Measurements from ENCODE around the gene KIAA1671. TPM values are rescaled to one million over a fixed set of nuclear protein-coding genes. Genes with fewer than 3 reads are reported as not detected.

The KIAA1671 gene
- total RNA-seq, 4 donors from 2014 or later, result 20.9 to 41.8 (median 28.4) TPM

DNA sequence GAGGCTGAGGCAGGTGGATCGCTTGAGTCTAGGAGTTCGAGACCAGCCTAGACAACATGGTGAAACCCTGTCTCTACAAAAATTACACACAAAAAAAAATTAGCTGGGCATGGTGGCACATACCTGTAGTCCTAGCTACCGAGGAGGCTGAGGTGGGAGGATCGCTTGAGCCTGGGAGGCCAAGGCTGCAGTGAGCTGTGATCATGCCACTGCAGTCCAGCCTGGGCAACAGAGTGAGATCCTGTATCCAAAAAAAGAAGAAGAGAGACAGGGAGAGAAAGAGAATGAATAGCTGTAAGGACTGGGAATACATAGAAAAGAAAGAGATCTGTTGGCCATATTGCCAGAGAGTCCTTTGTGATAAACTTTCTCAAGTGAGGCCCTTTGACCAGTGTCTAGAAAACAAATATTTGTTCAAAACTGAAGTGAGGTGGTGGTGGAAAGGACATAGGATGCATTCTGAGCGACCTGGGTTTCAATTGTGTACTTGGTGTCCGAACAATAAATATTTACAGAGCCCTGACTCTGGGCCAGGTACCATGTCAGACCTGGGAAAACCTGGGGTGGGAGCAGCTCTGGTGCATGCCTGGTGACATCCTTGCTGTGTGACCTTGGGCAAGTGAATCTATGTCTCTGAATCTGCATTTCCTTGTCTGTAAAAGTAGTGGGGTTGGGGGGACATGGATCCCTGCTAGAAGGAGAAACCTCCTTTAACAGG, 157.5 kb downstream of the KIAA1671 start:
- Histone ChIP-seq H3K4me3 (no peak overlapping the region), H3K9me3 (peaks cover 0 to 8% (median 0%) of the 10 kb centered on the region in 3 donors), H3K36me3 (peaks cover 0 to 7% of the 10 kb centered on the region in 2 donors), H3K4me1 (peaks cover 0 to 53% (median 26%) of the 10 kb centered on the region in 3 donors), H3K27ac (peak overlapping the region in 2 of 4 donors; percentile 83 to 84), H3K27me3 (no peaks in the 10 kb centered on the region)
- no peak for TF ChIP-seq POLR2A (IDR thresholded peaks at IDR 0.05)
- no peak for ATAC-seq
- WGBS, 2 donors (ENCODE audit: low coverage in 1 of 2), result 87 to 93% methylated on average over 3 to 5 of the region's 6 CpGs

GRCh38 chr22:25110596-25110845, 158.0 kb downstream of the KIAA1671 start:
- TF ChIP-seq, protein P1, sequence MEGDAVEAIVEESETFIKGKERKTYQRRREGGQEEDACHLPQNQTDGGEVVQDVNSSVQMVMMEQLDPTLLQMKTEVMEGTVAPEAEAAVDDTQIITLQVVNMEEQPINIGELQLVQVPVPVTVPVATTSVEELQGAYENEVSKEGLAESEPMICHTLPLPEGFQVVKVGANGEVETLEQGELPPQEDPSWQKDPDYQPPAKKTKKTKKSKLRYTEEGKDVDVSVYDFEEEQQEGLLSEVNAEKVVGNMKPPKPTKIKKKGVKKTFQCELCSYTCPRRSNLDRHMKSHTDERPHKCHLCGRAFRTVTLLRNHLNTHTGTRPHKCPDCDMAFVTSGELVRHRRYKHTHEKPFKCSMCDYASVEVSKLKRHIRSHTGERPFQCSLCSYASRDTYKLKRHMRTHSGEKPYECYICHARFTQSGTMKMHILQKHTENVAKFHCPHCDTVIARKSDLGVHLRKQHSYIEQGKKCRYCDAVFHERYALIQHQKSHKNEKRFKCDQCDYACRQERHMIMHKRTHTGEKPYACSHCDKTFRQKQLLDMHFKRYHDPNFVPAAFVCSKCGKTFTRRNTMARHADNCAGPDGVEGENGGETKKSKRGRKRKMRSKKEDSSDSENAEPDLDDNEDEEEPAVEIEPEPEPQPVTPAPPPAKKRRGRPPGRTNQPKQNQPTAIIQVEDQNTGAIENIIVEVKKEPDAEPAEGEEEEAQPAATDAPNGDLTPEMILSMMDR (IDR thresholded peaks at IDR 0.05), result no peak
- TF ChIP-seq EP300 (IDR thresholded peaks at IDR 0.05) (no peak), POLR2A (IDR thresholded peaks at IDR 0.05) (no peak)
- Histone ChIP-seq H3K9me3 (peaks cover 0 to 8% (median 0%) of the 10 kb centered on the region in 3 donors), H3K27ac (peak overlapping the region in 3 of 4 donors; percentile 81 to 84 (median 83)), H3K36me3 (peaks cover 0 to 7% of the 10 kb centered on the region in 2 donors), H3K4me1 (peaks cover 0 to 58% (median 26%) of the 10 kb centered on the region in 3 donors), H3K4me3 (peak overlapping the region; percentile 36 to 57), H3K27me3 (no peaks in the 10 kb centered on the region)
- 0% methylated on average over 1 of the region's 4 CpGs; no CpG with 5 or more reads in 1 of the 2 donors for WGBS, 2 donors (ENCODE audit: low coverage in 1 of 2)
- ATAC-seq, result no peak

- Histone ChIP-seq H3K36me3 (peaks cover 0 to 7% of the 10 kb centered on the region in 2 donors), H3K27ac (peak overlapping the region; percentile 61 to 84 (median 82)), H3K4me3 (peak overlapping the region; percentile 36 to 57), H3K9me3 (peaks cover 0 to 8% (median 0%) of the 10 kb centered on the region in 3 donors), H3K27me3 (no peaks in the 10 kb centered on the region), H3K4me1 (peaks cover 0 to 62% (median 26%) of the 10 kb centered on the region in 3 donors)
- no peak for TF ChIP-seq EP300 (IDR thresholded peaks at IDR 0.05)
- TF ChIP-seq POLR2A (IDR thresholded peaks at IDR 0.05), result no peak
- TF ChIP-seq POLR2AphosphoS5 (IDR thresholded peaks at IDR 0.05), result peak; percentile 32
- TF ChIP-seq, protein P1 (IDR thresholded peaks at IDR 0.05), result peak; percentile 25 to 69 (median 66)
- 0 to 1% methylated on average over 7 to 12 of the region's 36 CpGs for WGBS, 2 donors (ENCODE audit: low coverage in 1 of 2)
- ATAC-seq, result peak; percentile 86
Observed at GRCh38 chr22:25110846-25111578, 158.5 kb downstream of the KIAA1671 start.

DNA sequence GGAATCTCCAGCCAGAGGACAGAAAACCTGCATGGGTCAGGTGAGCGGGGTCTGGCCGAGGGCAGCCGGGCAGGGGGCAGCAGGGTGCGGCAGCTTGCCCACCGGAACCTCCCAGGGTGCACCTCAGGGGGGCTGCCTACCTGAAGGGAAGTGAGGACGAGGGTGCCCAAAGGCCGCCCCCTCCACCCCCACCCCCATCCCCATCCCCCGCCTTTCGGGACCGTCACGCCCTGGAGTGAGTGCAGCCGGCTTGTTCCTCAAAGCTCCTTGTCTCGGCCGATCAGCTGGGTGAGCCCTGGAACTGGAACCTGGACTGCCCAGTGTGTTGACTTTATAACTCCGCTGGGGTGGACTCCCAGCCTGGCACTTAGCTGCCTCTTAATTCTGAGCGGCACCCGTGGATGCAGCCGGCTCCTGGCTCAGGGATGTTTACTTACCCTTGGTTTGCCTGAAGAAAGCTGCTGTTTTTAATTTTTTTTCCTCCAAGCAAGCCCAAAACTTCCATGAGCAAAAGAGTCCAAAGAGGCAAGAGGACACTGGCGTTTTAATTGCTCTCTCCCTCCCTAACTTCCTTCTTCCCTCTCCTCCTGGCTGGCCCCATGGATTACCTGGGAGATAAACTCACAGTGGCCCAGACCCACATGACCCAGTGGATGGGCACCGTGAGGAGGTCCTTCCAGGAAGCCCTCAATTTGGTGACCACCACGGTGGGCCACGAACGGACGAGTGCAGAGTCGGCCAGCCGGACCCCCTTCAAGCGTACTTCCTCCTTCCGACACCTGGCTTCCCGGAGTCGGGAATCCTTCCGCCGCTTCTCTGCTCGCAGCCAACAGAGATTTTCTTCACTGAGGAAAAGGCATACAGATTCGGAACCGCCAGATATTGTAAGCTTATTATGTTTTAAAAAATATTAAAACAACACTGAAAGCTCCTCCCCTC, 159.3 kb downstream of the KIAA1671 start:
- H3K27me3 ChIP-seq, result no peaks in the 10 kb centered on the region
- peaks cover 0 to 64% (median 26%) of the 10 kb centered on the region in 3 donors for H3K4me1 ChIP-seq
- WGBS, 2 donors (ENCODE audit: low coverage in 1 of 2), result 29 to 44% methylated on average over 5 to 6 of the region's 35 CpGs
- H3K9me3 ChIP-seq, result peaks cover 0 to 8% (median 0%) of the 10 kb centered on the region in 3 donors
- peaks cover 0 to 7% of the 10 kb centered on the region in 2 donors for H3K36me3 ChIP-seq
- ATAC-seq, result peak; percentile 49
- H3K4me3 ChIP-seq, result peak overlapping the region; percentile 36 to 57
- H3K27ac ChIP-seq, result peak overlapping the region; percentile 61 to 84 (median 82)
- TF ChIP-seq POLR2AphosphoS5 (IDR thresholded peaks at IDR 0.05), result no peak
- TF ChIP-seq EP300 (IDR thresholded peaks at IDR 0.05), result no peak

DNA sequence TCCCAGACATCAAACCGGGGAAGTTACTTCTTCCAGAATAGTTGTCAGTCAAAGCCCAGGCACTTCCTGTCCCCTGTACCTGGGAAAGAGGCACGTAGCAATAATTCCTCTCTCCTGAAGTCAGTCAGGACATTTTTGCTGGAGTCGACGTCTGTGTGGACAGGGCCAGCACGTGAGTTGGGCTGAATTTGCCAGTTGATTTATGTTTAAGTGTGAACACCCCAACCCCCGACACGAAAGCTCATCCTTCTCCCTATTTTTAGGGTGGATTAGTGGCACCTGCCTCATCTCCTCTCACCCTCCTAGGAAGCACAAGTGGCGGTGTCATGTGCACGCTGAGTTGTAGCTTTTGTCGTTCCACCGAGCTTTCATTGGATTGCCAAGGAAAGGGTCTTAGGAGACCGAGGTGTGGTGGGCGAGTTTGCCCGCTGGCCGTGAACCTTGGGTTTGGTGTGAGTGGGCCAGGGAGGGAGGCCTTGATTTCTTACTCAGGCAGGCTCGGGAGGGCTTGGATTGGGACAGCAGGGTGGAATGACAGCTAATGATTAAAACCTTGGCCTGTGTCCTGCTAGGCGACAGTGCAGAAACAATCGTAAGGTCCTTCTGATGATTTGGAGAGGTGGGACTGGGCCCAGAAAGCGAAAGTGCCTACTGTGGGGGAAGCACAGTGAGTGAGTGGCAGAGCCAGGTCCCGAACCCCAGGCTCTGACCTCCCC, 160.2 kb downstream of the KIAA1671 start:
- H3K27ac ChIP-seq, result peak overlapping the region in 3 of 4 donors; percentile 81 to 84 (median 83)
- peaks cover 0 to 64% (median 26%) of the 10 kb centered on the region in 3 donors for H3K4me1 ChIP-seq
- peaks cover 0 to 8% (median 0%) of the 10 kb centered on the region in 3 donors for H3K9me3 ChIP-seq
- H3K4me3 ChIP-seq, result peak overlapping the region; percentile 36 to 57
- TF ChIP-seq POLR2A (IDR thresholded peaks at IDR 0.05) (no peak), POLR2AphosphoS5 (IDR thresholded peaks at IDR 0.05) (no peak), EP300 (IDR thresholded peaks at IDR 0.05) (no peak)
- TF ChIP-seq, protein P1 (IDR thresholded peaks at IDR 0.05), result no peak
- 59 to 70% methylated on average over 3 to 6 of the region's 20 CpGs for WGBS, 2 donors (ENCODE audit: low coverage in 1 of 2)
- peaks cover 0 to 7% of the 10 kb centered on the region in 2 donors for H3K36me3 ChIP-seq
- ATAC-seq, result no peak
- no peaks in the 10 kb centered on the region for H3K27me3 ChIP-seq

Data from gastroesophageal sphincter (tissue), 4 donors.